ENCODE results near the gene LRRC32. TPM values are rescaled to one million over a fixed set of nuclear protein-coding genes. Genes with fewer than 3 reads are reported as not detected.
A peak's percentile ranks its signal among the peaks of the same experiment; 100 is the strongest.

The LRRC32 gene
- total and polyA plus RNA-seq, 9 of the 15 experiments (the other 6 are each of a cell fraction or from before 2014, with no cell fraction given), result 0.10 to 0.50 (median 0.19) TPM; not detected in 5

DNA sequence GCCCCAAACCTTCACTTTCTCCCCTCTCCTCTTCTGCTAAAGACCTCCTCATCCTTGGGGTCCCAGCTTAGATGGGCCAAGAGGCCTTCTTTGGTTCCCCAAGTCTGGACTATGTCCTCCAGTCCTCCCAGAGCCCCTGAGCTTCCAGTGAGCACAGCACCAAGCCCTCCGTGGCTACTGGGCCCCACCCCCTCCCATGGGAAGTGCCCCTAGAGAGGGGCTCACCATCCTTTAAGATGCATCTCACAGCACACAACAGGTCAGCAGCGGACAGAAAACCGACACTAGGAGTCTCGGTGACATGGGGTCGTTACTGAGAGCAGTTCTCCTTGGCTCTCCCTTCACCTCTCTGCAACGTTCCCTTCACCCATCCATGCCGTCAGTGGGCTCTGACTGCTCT, 2.7 kb downstream of the LRRC32 start:
- H3K4me1 ChIP-seq (replicated peaks in 1 of 2; ENCODE audit: control insufficient read depth in 2 of 2, insufficient read depth in 2 of 2, low read length in 2 of 2), result peaks cover 18 to 39% of the 10 kb centered on the region in 2 experiments; a peak in 4 of 5 replicates
- CTCF ChIA-PET (ENCODE audit: low intra/inter-chr PET ratio), result no interaction called here
- TF ChIP-seq, protein P1, sequence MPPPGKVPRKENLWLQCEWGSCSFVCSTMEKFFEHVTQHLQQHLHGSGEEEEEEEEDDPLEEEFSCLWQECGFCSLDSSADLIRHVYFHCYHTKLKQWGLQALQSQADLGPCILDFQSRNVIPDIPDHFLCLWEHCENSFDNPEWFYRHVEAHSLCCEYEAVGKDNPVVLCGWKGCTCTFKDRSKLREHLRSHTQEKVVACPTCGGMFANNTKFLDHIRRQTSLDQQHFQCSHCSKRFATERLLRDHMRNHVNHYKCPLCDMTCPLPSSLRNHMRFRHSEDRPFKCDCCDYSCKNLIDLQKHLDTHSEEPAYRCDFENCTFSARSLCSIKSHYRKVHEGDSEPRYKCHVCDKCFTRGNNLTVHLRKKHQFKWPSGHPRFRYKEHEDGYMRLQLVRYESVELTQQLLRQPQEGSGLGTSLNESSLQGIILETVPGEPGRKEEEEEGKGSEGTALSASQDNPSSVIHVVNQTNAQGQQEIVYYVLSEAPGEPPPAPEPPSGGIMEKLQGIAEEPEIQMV (tag; conservative IDR thresholded peaks at IDR 0.05; ENCODE audit: low read depth), result no peak
- TF ChIP-seq ZNF644 (tag; IDR thresholded peaks at IDR 0.05; ENCODE audit: low read depth), result no peak
- TF ChIP-seq KDM4B (IDR thresholded peaks at IDR 0.05; ENCODE audit: borderline replicate concordance in 2 of 2, low read depth in 1 of 2), result no peak
- TF ChIP-seq, protein P2, sequence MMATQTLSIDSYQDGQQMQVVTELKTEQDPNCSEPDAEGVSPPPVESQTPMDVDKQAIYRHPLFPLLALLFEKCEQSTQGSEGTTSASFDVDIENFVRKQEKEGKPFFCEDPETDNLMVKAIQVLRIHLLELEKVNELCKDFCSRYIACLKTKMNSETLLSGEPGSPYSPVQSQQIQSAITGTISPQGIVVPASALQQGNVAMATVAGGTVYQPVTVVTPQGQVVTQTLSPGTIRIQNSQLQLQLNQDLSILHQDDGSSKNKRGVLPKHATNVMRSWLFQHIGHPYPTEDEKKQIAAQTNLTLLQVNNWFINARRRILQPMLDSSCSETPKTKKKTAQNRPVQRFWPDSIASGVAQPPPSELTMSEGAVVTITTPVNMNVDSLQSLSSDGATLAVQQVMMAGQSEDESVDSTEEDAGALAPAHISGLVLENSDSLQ (IDR thresholded peaks at IDR 0.05), result no peak
- TF ChIP-seq PHB (CRISPR knock-in tag; IDR thresholded peaks at IDR 0.05), result no peak
- no peak for TF ChIP-seq PTRF (tag; IDR thresholded peaks at IDR 0.05)
- no peak for TF ChIP-seq ZNF780A (CRISPR knock-in tag; IDR thresholded peaks at IDR 0.05)
- TF ChIP-seq, protein P3, sequence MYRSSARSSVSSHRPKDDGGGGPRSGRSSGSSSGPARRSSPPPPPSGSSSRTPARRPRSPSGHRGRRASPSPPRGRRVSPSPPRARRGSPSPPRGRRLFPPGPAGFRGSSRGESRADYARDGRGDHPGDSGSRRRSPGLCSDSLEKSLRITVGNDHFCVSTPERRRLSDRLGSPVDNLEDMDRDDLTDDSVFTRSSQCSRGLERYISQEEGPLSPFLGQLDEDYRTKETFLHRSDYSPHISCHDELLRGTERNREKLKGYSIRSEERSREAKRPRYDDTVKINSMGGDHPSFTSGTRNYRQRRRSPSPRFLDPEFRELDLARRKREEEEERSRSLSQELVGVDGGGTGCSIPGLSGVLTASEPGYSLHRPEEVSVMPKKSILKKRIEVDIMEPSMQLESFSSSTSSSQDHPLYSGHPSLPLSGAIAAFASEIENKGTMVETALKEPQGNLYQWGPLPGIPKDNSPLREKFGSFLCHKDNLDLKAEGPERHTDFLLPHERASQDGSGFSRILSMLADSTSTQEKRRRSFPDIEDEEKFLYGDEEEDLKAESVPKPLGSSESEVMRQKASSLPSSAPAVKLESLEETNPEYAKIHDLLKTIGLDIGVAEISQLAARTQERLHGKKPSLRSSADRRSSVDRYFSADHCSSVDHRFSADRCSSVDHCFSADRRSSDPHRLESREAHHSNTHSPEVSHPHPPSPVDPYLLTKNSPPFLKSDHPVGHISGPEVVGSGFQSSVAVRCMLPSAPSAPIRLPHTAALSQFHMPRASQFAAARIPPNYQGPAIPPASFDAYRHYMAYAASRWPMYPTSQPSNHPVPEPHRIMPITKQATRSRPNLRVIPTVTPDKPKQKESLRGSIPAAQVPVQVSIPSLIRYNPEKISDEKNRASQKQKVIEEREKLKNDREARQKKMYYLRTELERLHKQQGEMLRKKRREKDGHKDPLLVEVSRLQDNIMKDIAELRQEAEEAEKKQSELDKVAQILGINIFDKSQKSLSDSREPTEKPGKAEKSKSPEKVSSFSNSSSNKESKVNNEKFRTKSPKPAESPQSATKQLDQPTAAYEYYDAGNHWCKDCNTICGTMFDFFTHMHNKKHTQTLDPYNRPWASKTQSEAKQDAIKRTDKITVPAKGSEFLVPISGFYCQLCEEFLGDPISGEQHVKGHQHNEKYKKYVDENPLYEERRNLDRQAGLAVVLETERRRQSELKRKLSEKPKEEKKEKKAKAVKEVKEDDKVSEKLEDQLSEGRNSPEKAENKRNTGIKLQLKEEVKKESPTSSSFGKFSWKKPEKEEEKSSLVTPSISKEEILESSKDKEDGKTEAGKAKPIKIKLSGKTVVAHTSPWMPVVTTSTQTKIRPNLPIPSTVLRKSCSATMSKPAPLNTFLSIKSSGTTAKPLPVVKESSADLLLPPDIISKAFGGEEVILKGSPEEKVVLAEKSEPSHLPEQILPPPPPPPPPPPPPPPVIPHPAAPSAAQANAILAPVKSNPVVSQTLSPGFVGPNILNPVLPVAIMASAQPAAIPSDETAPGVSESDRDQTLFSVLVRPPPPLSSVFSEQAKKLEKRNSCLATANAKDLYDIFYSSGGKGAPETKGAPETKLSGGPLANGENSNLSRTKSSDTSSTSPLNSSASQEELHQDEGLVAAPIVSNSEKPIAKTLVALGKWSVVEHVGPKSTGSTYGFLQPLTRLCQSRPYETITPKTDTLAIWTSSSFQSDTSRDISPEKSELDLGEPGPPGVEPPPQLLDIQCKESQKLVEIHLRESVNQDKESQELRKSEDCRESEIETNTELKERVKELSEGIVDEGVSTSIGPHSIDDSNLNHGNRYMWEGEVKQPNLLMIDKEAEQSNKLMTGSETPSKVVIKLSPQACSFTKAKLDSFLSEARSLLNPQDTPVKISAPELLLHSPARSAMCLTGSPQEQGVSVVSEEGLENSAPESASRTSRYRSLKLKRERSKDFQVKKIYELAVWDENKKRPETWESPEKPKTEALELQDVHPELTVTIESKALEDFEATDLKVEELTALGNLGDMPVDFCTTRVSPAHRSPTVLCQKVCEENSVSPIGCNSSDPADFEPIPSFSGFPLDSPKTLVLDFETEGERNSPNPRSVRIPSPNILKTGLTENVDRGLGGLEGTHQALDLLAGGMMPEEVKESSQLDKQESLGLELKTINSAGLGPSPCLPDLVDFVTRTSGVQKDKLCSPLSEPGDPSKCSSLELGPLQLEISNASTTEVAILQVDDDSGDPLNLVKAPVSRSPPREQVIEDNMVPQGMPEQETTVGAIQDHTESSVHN (IDR thresholded peaks at IDR 0.05; ENCODE audit: borderline replicate concordance in 1 of 2, low read depth in 1 of 2), result no peak
- TF ChIP-seq, protein P4, sequence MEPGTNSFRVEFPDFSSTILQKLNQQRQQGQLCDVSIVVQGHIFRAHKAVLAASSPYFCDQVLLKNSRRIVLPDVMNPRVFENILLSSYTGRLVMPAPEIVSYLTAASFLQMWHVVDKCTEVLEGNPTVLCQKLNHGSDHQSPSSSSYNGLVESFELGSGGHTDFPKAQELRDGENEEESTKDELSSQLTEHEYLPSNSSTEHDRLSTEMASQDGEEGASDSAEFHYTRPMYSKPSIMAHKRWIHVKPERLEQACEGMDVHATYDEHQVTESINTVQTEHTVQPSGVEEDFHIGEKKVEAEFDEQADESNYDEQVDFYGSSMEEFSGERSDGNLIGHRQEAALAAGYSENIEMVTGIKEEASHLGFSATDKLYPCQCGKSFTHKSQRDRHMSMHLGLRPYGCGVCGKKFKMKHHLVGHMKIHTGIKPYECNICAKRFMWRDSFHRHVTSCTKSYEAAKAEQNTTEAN (CRISPR knock-in tag; IDR thresholded peaks at IDR 0.05), result no peak
- TF ChIP-seq STAG1 (CRISPR knock-in tag; IDR thresholded peaks at IDR 0.05; ENCODE audit: borderline replicate concordance), result no peak

More for the DNA sequence above, 2.7 kb downstream of the LRRC32 start:
- H4K20me1 ChIP-seq (replicated peaks; ENCODE audit: control insufficient read depth, insufficient read depth, low read length), result 0 out of 2 replicates have a peak, but pooled peaks cover 17% of the 10 kb centered on the region
- peaks cover 12 to 19% of the 10 kb centered on the region in 2 experiments for H3K27me3 ChIP-seq (ENCODE audit: control insufficient read depth in 2 of 2, insufficient read depth in 2 of 2, low read length in 2 of 2)
- no peak for ATAC-seq
- H3K4me3 ChIP-seq, result no peak overlapping the region
- FAIRE-seq, result no peak
- in situ Hi-C loops (cut with MboI), result no loop called here
- no peak for DNase-seq (ENCODE audit: extremely low read depth in 1 of 4, low spot score in 3 of 4)
- H3K9ac ChIP-seq (ENCODE audit: insufficient read depth in 1 of 2, low read depth in 2 of 2, low read length in 2 of 2), result peak overlapping the region in 1 of 2 experiments; percentile 16; a peak in 1 of 4 replicates
- POLR2A ChIA-PET, result interaction anchor here (0.9 kb wide), 1 partner anchor 13 kb away, joined by 4 read pairs; no protein-coding TSS in a partner anchor
- no peaks in the 10 kb centered on the region for H3K9me1 ChIP-seq (ENCODE audit: control insufficient read depth, insufficient read depth, low read length)
- no peaks in the 10 kb centered on the region for H3K36me3 ChIP-seq (ENCODE audit: control insufficient read depth, insufficient read depth, low read length)
- no TSS peak for BruUV-seq (replicated peaks)
- intact Hi-C loops (cut with micrococcal nuclease), result no loop called here
- H3K79me2 ChIP-seq (ENCODE audit: control insufficient read depth, insufficient read depth, low read length), result no peaks in the 10 kb centered on the region
- no peak overlapping the region for H2AFZ ChIP-seq (ENCODE audit: low read depth, low read length)
- H3K27ac ChIP-seq (ENCODE audit: extremely low read depth, low read depth, low read length), result no peak overlapping the region
- H3K9me3 ChIP-seq (replicated peaks; ENCODE audit: control insufficient read depth, insufficient read depth, low read depth, low read length), result no peaks in the 10 kb centered on the region
- H3K4me2 ChIP-seq (ENCODE audit: insufficient read depth, low read length), result no peak overlapping the region
- WGBS (ENCODE audit: insufficient coverage, low coverage, missing lambda C conversion rate), result 27% methylated on average over 7 of the region's 7 CpGs
